HepG2 (cell line): ENCODE data around the gene CADPS2.

ENCODE experiments used
- CEBPB ChIP-seq: IDR thresholded peaks from 2 replicates; pipeline ENCODE4 v1.6.1; 2011; ENCODE audit warnings: low read depth, low read length, improper control_type of control experiment, borderline replicate concordance
- CTCF ChIP-seq: sonication (generic); formaldehyde crosslinking; IDR thresholded peaks from 2 replicates; pipeline ENCODE4 v1.5.0; 2020; ENCODE audit warnings: mild to moderate bottlenecking, missing genetic modification reagents, moderate library complexity
- HCFC1 ChIP-seq: fragments of 150-350 bp; IDR thresholded peaks from 2 replicates; pipeline ENCODE4 v1.6.1; 2014; ENCODE audit warnings: low read depth, low read length
- JUND ChIP-seq: sonication (generic); formaldehyde crosslinking; IDR thresholded peaks from 2 replicates; pipeline ENCODE4 v1.8.0; 2022; ENCODE audit warnings: mild to moderate bottlenecking, missing genetic modification reagents
- PATZ1 ChIP-seq: sonication (generic); formaldehyde crosslinking; IDR thresholded peaks from 2 replicates; pipeline ENCODE4 v1.4.0; 2020; ENCODE audit warnings: missing genetic modification reagents

GRCh38 chr7:122305475-122306319 lies 580.6 kb downstream of the CADPS2 start:
- TF ChIP-seq HCFC1 (no peak), JUND (CRISPR knock-in tag) (no peak), CTCF (CRISPR knock-in tag) (no peak), PATZ1 (CRISPR knock-in tag) (no peak), CEBPB (no peak)
